ELR (cell line): ENCODE data around the gene AARSD1.
"Not testable (repeated sequence)": the region's sequence is repeated elsewhere in the genome, so short reads cannot be mapped to it uniquely, and the experiment has no call there.

Experiments
- DNase-seq: peaks from one replicate; pipeline ENCODE4 v3.0.0-alpha.2; 2015; ENCODE audit warnings: low read depth

Gene AARSD1, protein sequence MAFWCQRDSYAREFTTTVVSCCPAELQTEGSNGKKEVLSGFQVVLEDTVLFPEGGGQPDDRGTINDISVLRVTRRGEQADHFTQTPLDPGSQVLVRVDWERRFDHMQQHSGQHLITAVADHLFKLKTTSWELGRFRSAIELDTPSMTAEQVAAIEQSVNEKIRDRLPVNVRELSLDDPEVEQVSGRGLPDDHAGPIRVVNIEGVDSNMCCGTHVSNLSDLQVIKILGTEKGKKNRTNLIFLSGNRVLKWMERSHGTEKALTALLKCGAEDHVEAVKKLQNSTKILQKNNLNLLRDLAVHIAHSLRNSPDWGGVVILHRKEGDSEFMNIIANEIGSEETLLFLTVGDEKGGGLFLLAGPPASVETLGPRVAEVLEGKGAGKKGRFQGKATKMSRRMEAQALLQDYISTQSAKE

DNA sequence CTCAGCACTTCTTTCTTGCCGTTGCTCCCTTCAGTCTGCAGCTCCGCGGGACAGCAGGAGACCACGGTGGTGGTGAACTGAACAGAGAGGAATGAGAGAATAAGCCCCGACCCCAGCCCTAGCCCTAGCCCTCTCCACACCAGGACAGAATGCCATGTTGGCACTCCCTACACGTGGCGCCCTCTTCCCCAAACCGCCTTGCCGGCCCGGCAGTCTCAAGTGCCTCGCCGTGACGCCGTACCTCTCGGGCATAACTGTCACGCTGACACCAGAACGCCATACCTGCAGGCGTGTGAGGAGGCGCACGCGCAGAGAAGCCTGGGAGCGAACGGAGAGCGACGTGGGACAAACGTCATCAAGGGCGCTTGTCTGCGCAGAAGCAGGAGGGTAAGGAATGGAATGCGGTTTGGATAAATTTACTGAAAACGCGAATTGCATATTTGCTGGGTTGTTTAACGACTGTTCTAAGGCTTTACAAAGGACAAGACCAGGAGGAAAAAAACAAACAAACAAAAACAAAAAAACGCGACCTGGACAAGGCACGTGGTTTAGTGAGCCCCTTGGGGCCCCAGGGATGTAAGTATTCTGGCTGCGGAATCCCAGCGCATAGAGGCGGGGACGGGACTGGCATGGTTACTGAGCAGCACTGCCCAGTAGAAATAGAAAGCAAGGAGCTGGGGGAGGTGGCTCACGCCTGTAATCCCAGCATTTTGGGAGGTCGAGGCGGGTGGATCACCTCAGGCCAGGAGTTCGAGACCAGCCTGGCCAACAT, at the start of gene AARSD1:
AARSD1 (minus strand) TSS at position 294 of the 772 bp plus-strand sequence; CDS start at position 280, 14 bp downstream.
- DNase-seq, result peak; percentile 96

DNA sequence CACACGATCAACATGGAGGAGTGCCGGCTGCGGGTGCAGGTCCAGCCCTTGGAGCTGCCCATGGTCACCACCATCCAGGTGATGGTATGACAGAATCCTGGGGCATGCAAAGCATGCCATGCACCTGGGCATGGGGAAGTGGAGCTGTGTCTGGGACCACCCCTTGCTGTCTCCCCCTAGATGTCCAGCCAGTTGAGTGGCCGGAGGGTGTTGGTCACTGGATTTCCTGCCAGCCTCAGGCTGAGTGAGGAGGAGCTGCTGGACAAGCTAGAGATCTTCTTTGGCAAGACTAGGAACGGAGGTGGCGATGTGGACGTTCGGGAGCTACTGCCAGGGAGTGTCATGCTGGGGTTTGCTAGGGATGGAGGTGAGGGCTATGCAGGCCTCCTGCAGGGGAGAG, 49.0 kb upstream of the AARSD1 start:
- no peak for DNase-seq

DNA sequence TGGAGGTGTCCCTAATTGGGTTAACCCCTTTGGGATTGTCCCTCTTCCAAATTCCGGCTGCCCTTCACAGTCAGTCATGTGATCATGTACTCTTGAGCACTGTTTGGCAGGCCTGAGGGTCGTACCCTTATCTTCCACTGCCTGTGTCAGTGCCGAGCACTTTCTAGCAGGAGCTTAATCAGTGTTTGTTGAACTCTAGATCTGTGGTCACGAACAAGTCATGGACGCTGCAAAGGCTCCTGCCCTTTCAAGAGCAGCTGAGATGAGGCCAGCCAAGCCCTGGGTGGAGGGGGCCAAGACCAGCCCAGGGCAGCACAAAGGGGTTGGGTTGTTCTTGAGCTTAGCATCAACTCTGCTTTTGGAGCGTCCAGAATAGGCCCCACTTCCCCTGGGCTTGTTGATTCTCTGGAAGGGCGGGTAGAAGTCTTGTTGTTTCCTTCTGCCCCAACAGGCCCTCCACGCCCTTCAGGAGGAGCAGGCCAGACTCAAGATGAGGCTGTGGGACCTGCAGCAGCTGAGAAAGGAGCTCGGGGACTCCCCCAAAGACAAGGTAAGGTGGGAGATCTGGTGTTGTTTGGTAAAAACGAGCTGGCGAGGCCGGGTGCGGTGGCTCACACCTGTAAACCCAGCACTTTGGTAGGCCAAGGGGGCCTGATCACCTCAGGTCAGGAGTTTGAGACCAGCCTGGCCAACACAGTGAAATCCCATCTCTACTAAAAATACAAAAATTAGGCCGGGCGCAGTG, 47.6 kb upstream of the AARSD1 start:
- no peak for DNase-seq

DNA sequence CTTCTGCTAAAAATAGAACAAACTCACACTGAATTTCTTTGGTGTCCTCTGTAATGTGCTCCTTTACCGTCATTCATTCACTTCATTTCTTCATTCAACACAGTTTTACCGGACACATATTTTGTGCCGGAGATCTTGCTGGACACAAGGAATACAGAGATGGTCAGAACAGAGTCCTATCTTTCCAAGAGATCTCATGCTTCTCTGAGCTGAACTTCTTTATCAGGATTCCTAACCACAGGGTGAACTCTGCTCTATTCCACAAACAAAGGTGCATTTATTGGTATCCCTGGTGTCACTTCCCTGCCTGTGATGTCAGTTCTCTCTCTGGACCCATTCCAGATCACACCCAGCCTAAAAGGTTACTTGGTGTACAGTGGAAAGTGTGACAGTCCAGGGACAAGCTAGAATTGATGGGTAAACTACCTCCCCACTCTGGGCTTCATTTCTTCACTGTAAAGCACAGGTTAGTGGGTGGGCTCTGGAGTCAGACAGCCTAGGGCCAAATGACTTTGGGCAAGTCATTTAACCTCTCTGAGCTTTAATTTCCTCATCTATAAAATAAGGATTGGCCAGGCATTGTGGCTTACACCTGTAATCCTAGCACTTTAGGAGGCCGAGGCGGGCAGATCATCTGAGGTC, 46.5 kb upstream of the AARSD1 start:
- DNase-seq, result no peak

DNA sequence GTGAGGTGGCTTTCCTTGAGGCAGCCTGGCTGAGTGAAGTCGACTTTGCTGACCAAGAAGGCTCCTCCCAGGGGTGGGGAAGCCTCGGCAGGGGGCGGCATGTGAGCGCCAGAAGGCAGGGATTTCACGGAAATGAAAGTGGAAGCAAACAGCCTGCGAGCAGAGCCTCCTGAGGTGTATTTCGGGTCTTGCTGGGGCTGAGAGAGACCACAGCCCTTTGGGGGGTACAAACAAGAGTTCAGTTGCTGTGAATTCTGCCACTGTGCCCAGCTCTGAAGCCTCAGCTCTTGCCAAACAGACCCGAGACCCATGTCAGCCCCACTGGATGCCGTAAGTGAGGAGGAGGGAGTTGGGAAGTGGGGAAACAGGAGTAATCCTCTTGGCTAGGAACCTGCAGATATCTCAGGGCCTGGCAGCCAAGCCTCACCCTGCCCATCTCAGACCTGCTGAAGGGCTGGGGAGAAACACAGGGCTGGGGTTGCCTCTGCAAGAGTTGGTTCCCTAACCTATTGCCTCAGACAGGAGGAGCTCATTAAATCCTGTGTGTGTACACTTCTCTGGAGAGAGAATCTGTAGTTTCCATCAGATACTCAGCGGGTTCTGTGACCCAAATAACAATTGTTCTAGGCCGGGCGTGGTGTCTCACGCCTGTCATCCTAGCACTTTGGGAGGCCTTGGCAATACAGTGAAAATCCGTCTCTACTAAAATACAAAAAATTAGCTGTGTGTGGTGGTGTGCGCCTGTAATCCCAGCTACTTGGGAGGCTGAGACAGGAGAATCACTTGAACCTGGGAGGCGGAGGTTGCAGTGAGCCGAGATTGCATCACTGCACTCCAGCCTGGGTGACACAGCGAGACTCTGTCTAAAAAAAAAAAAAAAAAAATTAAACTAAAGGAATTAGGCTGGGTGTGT, 42.6 kb upstream of the AARSD1 start, which contains the start of gene IFI35:
IFI35 (plus strand) TSS at position 146 of the 913 bp plus-strand sequence; CDS start at position 310, 164 bp downstream.
- peak; percentile 92 for DNase-seq

DNA sequence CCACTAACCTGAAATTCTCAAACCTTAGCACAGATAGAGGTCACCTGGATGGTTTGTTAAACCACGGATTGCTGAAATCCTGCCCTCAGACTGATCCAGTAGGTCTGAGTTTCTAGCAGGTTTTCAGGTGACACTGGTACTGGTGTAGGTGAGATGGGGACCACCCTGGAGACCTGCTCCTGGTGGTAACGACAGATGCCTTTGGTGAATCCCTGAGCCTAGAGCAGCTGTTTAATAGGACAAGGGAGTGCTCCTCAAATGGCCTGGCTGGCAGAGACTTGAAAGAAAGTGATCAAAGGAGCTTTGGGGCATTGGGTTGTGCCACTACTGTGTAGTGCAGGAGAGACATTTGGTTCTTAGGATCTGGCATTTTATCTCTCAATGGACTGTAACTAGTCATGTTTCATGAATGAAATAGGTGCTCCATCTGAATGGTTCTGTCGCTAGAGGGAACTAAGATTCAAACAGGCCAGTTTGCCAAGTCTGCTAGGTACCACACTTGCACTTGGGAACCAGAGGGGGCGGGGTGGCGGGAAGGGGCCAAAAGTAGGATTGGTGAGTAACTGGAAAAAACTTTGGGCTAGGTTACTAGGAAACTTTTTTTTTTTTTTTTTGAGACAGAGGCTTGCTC, 39.4 kb upstream of the AARSD1 start:
- peak; percentile 92 for DNase-seq

DNA sequence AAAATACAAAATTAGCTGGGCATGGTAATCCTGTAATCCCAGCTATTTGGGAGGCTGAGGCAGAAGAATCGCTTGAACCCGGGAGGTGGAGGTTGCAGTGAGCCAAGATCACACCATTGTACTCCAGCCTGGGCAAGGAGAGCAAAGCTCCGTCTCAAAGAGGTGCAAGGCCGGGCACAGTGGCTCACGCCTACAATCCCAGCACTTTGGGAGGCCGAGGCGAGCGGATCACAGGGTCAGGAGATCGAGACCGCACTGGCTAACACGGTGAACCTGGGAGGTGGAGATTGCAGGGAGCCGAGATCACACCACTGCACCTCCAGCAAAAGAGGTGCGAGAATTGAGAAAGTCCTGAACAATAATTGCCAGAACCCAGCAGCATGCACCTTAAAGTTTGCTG, 36.6 kb upstream of the AARSD1 start:
- not testable (repeated sequence) for DNase-seq

DNA sequence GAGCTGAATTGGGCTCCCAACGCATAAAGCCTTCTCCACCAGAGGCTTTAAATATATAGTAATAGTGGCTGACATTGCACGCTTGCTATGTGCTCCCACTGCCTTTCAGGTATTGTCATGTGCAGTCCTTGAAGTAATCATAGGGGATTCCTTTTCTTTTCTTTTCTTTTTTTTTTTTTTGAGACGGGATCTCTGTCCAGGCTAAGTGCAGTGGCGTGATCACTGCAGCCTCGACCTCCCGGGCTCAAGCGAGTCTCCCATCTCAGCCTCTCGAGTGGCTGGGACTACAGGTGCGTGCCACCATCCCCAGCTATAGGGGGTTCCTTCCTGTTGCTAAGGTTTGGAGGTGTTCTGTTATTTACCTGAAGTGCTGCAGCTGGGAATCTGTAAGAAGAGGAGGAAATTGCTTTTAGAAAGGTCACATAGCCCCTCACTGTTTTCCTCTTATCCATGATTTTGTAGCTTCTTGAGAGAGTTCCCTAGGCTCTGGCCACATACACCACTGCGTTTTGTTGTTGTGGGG, 34.8 kb upstream of the AARSD1 start:
- no peak for DNase-seq

DNA sequence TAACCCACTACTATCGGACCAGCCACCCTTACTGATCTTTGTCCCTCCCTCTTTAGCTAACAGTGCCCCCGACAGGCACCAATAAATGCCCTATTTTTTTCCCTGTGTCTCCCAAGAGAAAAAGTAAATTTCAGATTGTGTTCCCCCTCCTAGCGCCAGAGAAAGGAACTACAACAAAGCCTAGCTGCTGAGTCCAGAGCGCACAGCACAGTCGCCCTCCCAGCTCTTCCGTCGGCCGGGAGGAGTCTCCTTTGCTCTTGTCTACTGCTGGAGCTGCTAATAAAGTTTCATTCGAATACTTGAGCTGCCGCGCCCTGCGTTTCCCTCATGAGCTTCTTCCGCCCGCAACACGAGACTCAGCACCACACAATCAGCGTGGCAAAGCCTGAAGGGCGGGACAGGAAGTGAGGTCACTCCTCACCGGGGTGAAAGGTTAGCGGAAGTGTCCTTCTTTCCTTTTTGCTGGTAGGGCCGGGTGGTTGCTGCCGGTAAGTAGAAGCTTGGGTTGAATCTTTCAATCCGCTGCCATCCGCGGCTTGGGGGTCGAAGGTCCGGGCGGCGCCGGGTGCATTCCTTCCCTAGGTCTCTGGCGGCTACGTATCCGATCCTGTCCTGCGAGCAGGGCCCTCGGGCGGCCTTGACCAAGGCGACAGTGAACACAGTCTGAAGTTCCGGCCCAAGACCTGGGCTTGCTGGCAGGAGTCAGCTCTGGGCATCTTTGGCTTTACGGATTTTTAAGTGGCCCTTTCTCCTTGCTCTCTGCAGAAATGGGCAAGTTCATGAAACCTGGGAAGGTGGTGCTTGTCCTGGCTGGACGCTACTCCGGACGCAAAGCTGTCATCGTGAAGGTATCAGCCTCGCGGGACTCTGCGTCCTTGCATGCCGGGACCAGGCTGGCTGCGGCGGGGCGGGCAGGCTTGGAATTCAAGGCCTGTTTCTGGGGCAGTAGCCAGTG, 34.0 kb upstream of the AARSD1 start, which contains the start of gene RPL27:
RPL27 (plus strand) TSS at position 436 of the 955 bp plus-strand sequence; CDS start at position 768, 332 bp downstream.
- peak; percentile 100 for DNase-seq

DNA sequence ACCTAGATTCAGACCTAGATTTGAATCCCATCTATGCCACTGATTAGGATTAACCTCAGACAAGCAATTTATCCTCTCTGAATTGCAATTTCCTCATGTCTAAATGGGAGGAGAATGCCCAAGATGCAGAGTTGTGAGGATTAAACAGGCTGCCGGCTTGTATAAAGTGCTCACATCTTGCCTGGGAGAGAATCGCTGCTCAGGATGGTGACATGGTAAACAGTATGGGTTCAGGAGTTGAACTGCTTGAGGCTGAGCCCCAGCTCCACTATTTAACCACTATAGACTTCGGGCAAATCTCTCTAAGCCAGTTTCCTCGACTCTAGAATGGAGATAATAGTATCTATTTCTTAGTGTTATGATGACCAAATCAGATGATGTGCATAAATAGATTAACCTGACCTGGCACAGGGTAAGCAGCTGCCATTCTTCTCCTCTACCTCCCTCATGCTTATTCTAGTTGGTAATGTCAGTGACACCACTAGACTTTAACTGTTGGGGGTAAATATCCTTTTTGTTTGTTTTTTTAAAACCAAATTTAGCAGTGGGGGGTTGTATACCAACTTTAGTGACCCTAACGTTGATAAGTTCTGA, 33.2 kb upstream of the AARSD1 start:
- DNase-seq, result no peak

DNA sequence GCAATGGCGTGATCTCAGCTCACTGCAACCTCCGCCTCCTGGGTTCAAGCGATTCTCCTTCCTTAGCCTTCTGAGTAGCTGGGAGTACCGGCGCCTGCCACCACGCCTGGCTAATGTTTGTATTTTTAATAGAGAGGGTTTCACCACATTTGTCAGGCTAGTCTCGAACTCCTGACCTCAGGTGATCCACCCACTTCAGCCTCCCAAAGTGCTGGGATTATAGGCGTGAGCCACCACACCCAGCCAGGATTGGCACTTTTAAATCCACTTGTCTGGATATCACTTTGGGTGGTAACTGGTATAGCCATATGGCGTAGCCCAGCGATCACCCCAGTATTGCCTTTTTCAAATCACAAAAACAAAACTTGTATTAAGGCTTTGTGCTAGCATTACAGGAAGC, 29.7 kb upstream of the AARSD1 start:
- not testable (repeated sequence) for DNase-seq

DNA sequence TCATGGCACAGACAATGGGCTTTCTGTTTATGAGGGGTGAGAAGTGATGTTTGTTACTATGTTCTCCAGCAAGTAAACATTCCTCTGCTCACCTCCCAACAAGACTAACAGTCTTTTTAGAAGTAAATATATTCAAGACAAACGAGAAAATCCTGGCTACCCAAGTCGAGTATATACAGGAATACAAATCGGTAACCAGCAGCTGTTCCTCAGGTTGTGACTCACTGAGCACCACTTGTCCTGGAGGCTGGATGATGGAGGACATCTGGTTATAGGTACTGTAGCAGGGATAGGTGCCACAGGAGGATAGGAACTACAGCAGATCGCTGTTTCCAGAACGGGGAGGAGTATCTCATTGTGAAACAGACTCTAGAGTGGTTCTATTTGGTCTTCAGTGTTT, 28.6 kb upstream of the AARSD1 start:
- no peak for DNase-seq

DNA sequence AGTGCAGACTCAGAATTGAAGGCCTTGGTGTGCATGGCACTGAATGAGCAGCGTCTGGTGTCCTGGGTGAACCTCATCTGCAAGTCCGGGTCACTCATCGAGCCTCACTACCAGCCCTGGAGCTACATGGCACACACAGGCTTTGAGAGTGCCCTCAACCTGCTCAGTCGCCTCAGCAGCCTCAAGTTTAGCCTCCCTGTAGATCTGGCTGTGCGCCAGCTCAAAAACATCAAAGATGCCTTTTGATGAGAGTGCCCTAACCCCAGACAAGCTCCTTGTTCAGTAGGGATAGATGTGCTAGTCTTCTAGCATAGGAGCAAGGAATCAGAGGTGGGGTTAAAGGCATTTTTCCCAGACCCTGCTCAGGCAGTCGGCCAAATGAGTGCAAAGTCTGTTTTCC, 27.2 kb upstream of the AARSD1 start:
- DNase-seq, result no peak

DNA sequence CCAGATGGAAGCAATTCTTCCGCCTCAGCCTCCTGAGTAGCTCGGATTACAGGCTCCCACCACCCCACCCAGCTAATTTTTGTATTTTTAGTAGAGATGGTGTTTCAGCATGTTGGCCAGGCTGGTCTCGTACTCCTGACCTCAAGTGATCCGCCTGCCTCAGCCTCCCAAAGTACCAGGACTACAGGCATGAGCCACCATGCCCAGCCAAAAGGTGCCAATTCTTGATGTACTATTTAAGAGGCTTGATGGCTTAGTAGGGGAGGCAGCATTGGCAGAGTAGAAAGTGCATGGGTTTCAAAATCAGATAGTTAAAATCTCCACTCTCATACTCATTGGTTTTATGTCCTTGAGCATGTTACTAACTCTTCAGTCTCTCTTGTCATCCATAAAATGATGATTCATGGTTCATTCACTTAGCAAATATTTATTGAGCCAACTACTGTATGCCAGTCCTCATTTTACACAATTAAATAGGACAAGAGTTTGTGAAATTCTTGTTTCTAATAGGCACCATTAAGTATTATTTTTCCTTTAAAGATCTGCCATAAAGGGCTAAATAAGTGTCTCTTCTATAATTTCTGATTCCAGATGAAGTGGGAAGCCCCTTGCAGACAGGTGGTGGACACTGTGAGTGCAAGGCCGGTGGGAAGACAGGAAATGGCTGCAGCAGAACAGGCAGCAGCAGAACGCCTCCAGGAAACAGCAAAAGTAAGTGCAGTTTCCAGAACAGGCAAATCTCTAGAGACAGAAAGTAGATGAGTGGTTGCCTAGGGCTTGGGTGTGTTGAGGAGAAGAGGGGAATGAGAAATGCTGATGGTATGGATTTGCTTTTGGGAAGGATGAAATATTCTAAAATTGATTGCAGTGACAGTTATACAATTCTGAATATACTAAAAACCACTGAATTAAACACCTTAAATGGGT, 25.7 kb upstream of the AARSD1 start:
- DNase-seq, result peak; percentile 85

DNA sequence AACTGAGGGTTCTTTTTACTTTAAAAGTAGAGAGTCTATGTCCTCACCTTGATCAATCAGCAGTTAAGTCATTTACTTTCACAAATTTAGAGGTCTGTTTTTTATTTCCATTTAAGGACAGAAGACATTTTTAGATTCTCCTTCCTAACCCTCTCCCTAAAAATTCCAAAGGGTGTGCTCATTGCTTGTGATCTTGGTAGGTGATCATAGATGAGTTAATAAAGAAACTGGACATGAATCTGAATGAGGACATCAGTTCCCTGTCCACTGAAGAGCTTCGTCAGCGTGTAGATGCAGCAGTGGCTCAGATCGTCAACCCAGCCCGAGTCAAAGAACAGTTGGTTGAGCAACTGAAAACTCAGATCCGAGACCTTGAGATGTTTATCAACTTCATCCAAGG, 24.9 kb upstream of the AARSD1 start:
- peak; percentile 34 for DNase-seq

DNA sequence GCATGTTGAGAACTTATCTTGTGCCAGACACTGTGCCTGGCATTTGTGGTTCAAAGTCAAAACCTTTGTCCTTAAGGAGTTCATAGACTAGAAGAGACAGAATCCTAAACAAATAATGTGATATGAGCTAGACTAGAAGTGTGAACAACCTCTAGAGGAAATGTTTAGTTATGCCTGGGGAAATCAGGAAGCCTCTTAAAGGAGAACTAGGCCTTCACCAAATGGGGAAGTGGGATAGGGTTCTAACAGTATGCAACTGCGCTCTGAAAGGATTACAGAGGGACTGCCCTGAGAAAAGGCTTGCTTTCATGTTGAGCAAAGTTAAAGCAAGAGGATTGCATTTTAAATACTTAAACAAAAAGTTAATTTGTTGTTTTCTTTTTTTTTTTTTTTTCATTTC, 21.0 kb upstream of the AARSD1 start:
- no peak for DNase-seq

DNA sequence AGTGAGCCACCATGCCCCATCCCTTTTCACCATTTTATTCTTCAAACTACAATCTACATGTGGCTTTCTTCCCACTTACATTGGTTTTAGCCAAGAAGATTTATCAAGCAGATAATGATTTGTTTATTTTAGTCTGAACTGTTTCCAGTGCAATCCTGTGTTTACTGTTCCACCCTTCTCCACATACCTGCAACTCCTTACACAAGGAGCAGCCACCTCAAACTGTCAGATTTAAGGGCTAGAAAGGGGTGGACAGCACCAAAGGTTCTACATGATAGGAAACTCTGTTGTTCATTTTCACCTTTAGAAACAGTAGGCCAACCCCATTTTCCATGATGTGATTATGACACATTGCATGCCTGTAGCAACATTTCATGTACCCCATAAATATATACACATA, 18.0 kb upstream of the AARSD1 start:
- no peak for DNase-seq
